ENCODE data around the gene RNF41. TPM values are rescaled to one million over a fixed set of nuclear protein-coding genes. Genes with fewer than 3 reads are reported as not detected.

Gene RNF41
- total RNA-seq, 1 experiment from 2014 or later, result 57.4 TPM

GRCh38 chr12:56221757-56222530, at the start of gene RNF41 (continued):
- peak; percentile 66; the same call in 1 of the 2 replicates for TF ChIP-seq E2F5 (CRISPR knock-in tag; IDR thresholded peaks at IDR 0.05)
- peak; percentile 77 for TF ChIP-seq CREM (CRISPR knock-in tag; IDR thresholded peaks at IDR 0.05)
- peak; percentile 65 for TF ChIP-seq MAX (CRISPR knock-in tag; IDR thresholded peaks at IDR 0.05)
- TF ChIP-seq CDX4 (CRISPR knock-in tag; IDR thresholded peaks at IDR 0.05; ENCODE audit: borderline replicate concordance), result no peak

- peak; percentile 24 for ATAC-seq
- Mint-ChIP-seq H3K9me3 (no peaks in the 10 kb centered on the region), H3K36me3 (peaks cover 52% of the 10 kb centered on the region), H3K4me1 (peaks cover 11% of the 10 kb centered on the region), H3K27me3 (ENCODE audit: low read depth) (no peaks in the 10 kb centered on the region), H3K4me3 (no peak overlapping the region), H3K27ac (no peak overlapping the region; the same call in 1 of the 2 replicates)
- DNase-seq (ENCODE audit: low spot score), result no peak
- CTCF ChIA-PET, result interaction anchor here (0.6 to 1.2 kb wide), 7 partner anchors 13 to 193 kb away, joined by 3 to 10 read pairs (median 4); partner anchors contain the start of genes ANKRD52, CNPY2, IL23A and SMARCC2
- TF ChIP-seq ZNF138 (CRISPR knock-in tag; conservative IDR thresholded peaks at IDR 0.05), result no peak
- no peak for TF ChIP-seq ZNF423 (CRISPR knock-in tag; IDR thresholded peaks at IDR 0.05)
- no peak for TF ChIP-seq ATF3 (CRISPR knock-in tag; conservative IDR thresholded peaks at IDR 0.05)
- no peak for TF ChIP-seq FOXK1 (CRISPR knock-in tag; IDR thresholded peaks at IDR 0.05)
- TF ChIP-seq ZBTB21 (CRISPR knock-in tag; IDR thresholded peaks at IDR 0.05; ENCODE audit: borderline replicate concordance), result no peak
- TF ChIP-seq MYBL2 (CRISPR knock-in tag; IDR thresholded peaks at IDR 0.05), result no peak
- TF ChIP-seq ZMAT4 (CRISPR knock-in tag; IDR thresholded peaks at IDR 0.05), result no peak
- TF ChIP-seq ZBTB43 (CRISPR knock-in tag; IDR thresholded peaks at IDR 0.05), result no peak
- TF ChIP-seq E2F1 (CRISPR knock-in tag; IDR thresholded peaks at IDR 0.05), result no peak
- TF ChIP-seq FOXP1 (CRISPR knock-in tag; IDR thresholded peaks at IDR 0.05; ENCODE audit: borderline replicate concordance), result no peak
- TF ChIP-seq PRDM15 (CRISPR knock-in tag; IDR thresholded peaks at IDR 0.05), result no peak
- no peak for TF ChIP-seq GTF2I (CRISPR knock-in tag; conservative IDR thresholded peaks at IDR 0.05)
- no peak for TF ChIP-seq SP1 (CRISPR knock-in tag; conservative IDR thresholded peaks at IDR 0.05)
- TF ChIP-seq MAX (CRISPR knock-in tag; IDR thresholded peaks at IDR 0.05), result no peak
- no peak for TF ChIP-seq CREM (CRISPR knock-in tag; IDR thresholded peaks at IDR 0.05)
- TF ChIP-seq ZNF396 (CRISPR knock-in tag; IDR thresholded peaks at IDR 0.05; ENCODE audit: borderline replicate concordance), result no peak
- TF ChIP-seq ZNF512 (CRISPR knock-in tag; IDR thresholded peaks at IDR 0.05; ENCODE audit: borderline replicate concordance), result no peak
- no peak for TF ChIP-seq NR2C2 (CRISPR knock-in tag; IDR thresholded peaks at IDR 0.05)
- TF ChIP-seq ERG (CRISPR knock-in tag; IDR thresholded peaks at IDR 0.05), result no peak
- POLR2A ChIA-PET, result no interaction called here
Measured at GRCh38 chr12:56271031-56271430, 49.3 kb upstream of the RNF41 start.

Measured in WTC11 (cell line).